ENCODE data around the gene LSM4.

LSM4 gene

DNA sequence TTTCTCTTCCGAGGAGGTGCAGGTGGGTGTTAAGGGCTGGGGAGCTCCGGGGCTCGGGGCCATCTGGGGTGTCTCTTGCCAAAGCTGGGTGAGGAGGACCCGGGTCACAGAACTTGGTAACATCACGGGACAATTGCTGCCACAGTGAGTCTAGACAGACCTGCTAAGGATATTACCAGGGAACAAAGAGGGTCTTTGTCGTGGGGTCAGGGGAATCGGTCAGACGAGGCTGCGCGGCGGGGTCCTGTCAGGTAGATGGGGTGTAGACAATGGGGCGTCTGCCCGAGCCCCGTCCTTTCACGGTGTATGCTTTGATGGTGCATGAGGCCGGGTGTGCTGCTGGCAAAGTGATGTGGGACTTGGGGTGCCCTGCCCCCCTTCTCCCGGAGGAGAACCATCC lies 25.3 kb upstream of the LSM4 start:
- Histone ChIP-seq H3K9me3 (ENCODE audit: control insufficient read depth, insufficient read depth, low read length) (no peaks in the 10 kb centered on the region), H3K4me2 (ENCODE audit: low read length) (no peak overlapping the region), H3K27ac (ENCODE audit: low read depth, low read length) (no peak overlapping the region), H3K36me3 (ENCODE audit: control insufficient read depth, low read length) (no peaks in the 10 kb centered on the region), H3K4me1 (ENCODE audit: control insufficient read depth, low read length) (no peaks in the 10 kb centered on the region), H4K20me1 (ENCODE audit: control insufficient read depth, insufficient read depth, low read depth, low read length) (no peaks in the 10 kb centered on the region), H3K4me3 (ENCODE audit: low read length) (no peak overlapping the region), H3K27me3 (ENCODE audit: control insufficient read depth, low read length) (no peaks in the 10 kb centered on the region), H3F3A (ENCODE audit: control insufficient read depth, insufficient read depth) (no peaks in the 10 kb centered on the region), H3K9me2 (replicated peaks; ENCODE audit: control insufficient read depth, low read length) (no peaks in the 10 kb centered on the region), H3K79me2 (ENCODE audit: control insufficient read depth, low read length) (no peaks in the 10 kb centered on the region)
- TF ChIP-seq, protein P1, sequence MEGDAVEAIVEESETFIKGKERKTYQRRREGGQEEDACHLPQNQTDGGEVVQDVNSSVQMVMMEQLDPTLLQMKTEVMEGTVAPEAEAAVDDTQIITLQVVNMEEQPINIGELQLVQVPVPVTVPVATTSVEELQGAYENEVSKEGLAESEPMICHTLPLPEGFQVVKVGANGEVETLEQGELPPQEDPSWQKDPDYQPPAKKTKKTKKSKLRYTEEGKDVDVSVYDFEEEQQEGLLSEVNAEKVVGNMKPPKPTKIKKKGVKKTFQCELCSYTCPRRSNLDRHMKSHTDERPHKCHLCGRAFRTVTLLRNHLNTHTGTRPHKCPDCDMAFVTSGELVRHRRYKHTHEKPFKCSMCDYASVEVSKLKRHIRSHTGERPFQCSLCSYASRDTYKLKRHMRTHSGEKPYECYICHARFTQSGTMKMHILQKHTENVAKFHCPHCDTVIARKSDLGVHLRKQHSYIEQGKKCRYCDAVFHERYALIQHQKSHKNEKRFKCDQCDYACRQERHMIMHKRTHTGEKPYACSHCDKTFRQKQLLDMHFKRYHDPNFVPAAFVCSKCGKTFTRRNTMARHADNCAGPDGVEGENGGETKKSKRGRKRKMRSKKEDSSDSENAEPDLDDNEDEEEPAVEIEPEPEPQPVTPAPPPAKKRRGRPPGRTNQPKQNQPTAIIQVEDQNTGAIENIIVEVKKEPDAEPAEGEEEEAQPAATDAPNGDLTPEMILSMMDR (IDR thresholded peaks at IDR 0.05; ENCODE audit: low read depth, low read length, poor library complexity, severe bottlenecking) = no peak
- TF ChIP-seq EZH2phosphoT487 (IDR thresholded peaks at IDR 0.05; ENCODE audit: borderline replicate concordance, low read length) = no peak

DNA sequence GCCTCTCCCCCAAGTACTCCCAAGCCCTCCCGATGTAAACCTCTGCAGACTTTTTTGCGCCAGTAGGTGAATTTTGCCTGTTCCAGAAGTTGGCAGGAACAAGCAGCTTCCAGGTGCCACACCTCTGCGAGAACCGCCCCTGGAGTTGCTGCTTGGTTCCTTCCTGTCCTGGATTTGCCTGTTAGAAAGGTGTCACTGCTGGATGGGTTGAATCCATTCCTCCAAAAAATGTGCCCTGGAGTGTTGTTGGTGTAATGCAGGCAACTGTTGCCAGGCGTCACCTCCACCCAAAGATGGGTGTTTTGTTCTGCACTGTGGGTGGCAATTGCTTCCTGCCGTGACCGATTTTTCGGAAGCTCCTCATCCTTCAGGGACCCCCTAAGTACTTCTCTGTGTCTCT lies 23.2 kb upstream of the LSM4 start:
- H3K4me2 ChIP-seq (ENCODE audit: low read length) = no peak overlapping the region
- H3F3A ChIP-seq (ENCODE audit: control insufficient read depth, insufficient read depth) = peaks cover 5% of the 10 kb centered on the region
- H3K79me2 ChIP-seq (ENCODE audit: control insufficient read depth, low read length) = no peaks in the 10 kb centered on the region
- H3K27me3 ChIP-seq (ENCODE audit: control insufficient read depth, low read length) = no peaks in the 10 kb centered on the region
- no peak overlapping the region for H3K4me3 ChIP-seq (ENCODE audit: low read length)
- no peaks in the 10 kb centered on the region for H3K9me2 ChIP-seq (replicated peaks; ENCODE audit: control insufficient read depth, low read length)
- no peaks in the 10 kb centered on the region for H4K20me1 ChIP-seq (ENCODE audit: control insufficient read depth, insufficient read depth, low read depth, low read length)
- no peak for TF ChIP-seq EZH2phosphoT487 (IDR thresholded peaks at IDR 0.05; ENCODE audit: borderline replicate concordance, low read length)
- TF ChIP-seq, protein P1 (IDR thresholded peaks at IDR 0.05; ENCODE audit: low read depth, low read length, poor library complexity, severe bottlenecking) = no peak
- H3K4me1 ChIP-seq (ENCODE audit: control insufficient read depth, low read length) = peaks cover 8% of the 10 kb centered on the region
- H3K36me3 ChIP-seq (ENCODE audit: control insufficient read depth, low read length) = no peaks in the 10 kb centered on the region
- H3K9me3 ChIP-seq (ENCODE audit: control insufficient read depth, insufficient read depth, low read length) = no peaks in the 10 kb centered on the region
- no peak overlapping the region for H3K27ac ChIP-seq (ENCODE audit: low read depth, low read length)

DNA sequence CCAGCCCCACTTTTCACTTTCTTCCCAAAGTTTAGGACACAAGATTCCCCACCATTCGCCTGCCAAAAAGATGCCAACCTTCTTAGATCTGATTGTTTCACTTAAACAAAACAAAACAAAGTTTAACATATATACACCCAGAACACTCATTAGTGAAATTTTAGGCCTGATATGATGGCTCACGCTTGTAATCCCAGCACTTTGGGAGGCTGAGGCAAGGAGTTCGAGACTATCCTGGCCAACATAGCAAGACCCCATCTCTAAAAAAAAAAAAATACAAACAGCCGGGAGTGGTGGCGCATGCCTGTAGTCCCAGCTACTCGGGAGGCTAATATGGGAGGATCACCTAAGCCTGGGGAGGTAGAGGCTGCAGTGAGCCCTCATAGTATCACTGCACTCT lies 22.4 kb upstream of the LSM4 start:
- Histone ChIP-seq H3K4me1 (ENCODE audit: control insufficient read depth, low read length) (peaks cover 11% of the 10 kb centered on the region), H3K27ac (ENCODE audit: low read depth, low read length) (no peak overlapping the region), H3K36me3 (ENCODE audit: control insufficient read depth, low read length) (no peaks in the 10 kb centered on the region), H3K79me2 (ENCODE audit: control insufficient read depth, low read length) (no peaks in the 10 kb centered on the region), H3K27me3 (ENCODE audit: control insufficient read depth, low read length) (no peaks in the 10 kb centered on the region), H3F3A (ENCODE audit: control insufficient read depth, insufficient read depth) (peaks cover 5% of the 10 kb centered on the region), H3K4me3 (ENCODE audit: low read length) (no peak overlapping the region), H4K20me1 (ENCODE audit: control insufficient read depth, insufficient read depth, low read depth, low read length) (no peaks in the 10 kb centered on the region), H3K9me2 (replicated peaks; ENCODE audit: control insufficient read depth, low read length) (no peaks in the 10 kb centered on the region), H3K4me2 (ENCODE audit: low read length) (no peak overlapping the region), H3K9me3 (ENCODE audit: control insufficient read depth, insufficient read depth, low read length) (no peaks in the 10 kb centered on the region)
- TF ChIP-seq, protein P1 (IDR thresholded peaks at IDR 0.05; ENCODE audit: low read depth, low read length, poor library complexity, severe bottlenecking) = no peak
- TF ChIP-seq EZH2phosphoT487 (IDR thresholded peaks at IDR 0.05; ENCODE audit: borderline replicate concordance, low read length) = no peak

DNA sequence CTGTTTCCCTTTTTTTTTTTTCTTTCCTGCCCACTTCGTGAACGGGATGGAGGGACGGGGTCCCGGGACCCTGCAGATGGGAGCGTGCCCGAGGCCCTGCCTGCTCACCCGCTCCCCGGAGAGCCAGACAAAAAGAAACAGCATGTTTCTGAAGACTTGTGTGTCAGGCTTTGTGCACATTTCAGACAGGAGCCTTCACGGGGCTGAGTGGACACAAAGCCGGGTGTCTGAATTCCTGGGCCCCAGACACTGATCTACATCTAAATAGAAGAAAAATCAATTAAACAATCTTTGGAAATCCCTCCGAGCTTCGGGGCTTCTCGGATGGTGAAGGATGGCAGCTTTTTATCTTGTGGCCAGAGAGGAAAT lies 21.7 kb upstream of the LSM4 start:
- Histone ChIP-seq H3K4me2 (ENCODE audit: low read length) (no peak overlapping the region), H3K4me1 (ENCODE audit: control insufficient read depth, low read length) (peaks cover 18% of the 10 kb centered on the region), H3K79me2 (ENCODE audit: control insufficient read depth, low read length) (no peaks in the 10 kb centered on the region), H3K9me3 (ENCODE audit: control insufficient read depth, insufficient read depth, low read length) (no peaks in the 10 kb centered on the region), H3K9me2 (replicated peaks; ENCODE audit: control insufficient read depth, low read length) (no peaks in the 10 kb centered on the region), H3K4me3 (ENCODE audit: low read length) (no peak overlapping the region), H3F3A (ENCODE audit: control insufficient read depth, insufficient read depth) (peaks cover 9% of the 10 kb centered on the region), H3K27me3 (ENCODE audit: control insufficient read depth, low read length) (no peaks in the 10 kb centered on the region), H3K27ac (ENCODE audit: low read depth, low read length) (no peak overlapping the region), H4K20me1 (ENCODE audit: control insufficient read depth, insufficient read depth, low read depth, low read length) (no peaks in the 10 kb centered on the region), H3K36me3 (ENCODE audit: control insufficient read depth, low read length) (no peaks in the 10 kb centered on the region)
- no peak for TF ChIP-seq EZH2phosphoT487 (IDR thresholded peaks at IDR 0.05; ENCODE audit: borderline replicate concordance, low read length)
- TF ChIP-seq, protein P1 (IDR thresholded peaks at IDR 0.05; ENCODE audit: low read depth, low read length, poor library complexity, severe bottlenecking) = no peak
